Fibroblast of the conjunctiva (primary cell): ENCODE data around the gene CARD9.

Source experiments
- DNase-seq: peaks from one replicate; pipeline ENCODE4 v3.0.0-alpha.2; 2010; ENCODE audit warnings: low read depth

Gene CARD9

GRCh38 chr9:136335296-136336155, 37.9 kb downstream of the CARD9 start:
- DNase-seq, result no peak

- DNase-seq, result no peak
Measured at GRCh38 chr9:136334541-136334940, 38.9 kb downstream of the CARD9 start.

GRCh38 chr9:136333486-136333885, 40.0 kb downstream of the CARD9 start:
- no peak for DNase-seq

GRCh38 chr9:136333045-136333444, 40.4 kb downstream of the CARD9 start:
- no peak for DNase-seq

GRCh38 chr9:136332482-136332983, 40.9 kb downstream of the CARD9 start:
- DNase-seq, result no peak

GRCh38 chr9:136331556-136332481, 41.6 kb downstream of the CARD9 start:
- no peak for DNase-seq

GRCh38 chr9:136331030-136331429, 42.4 kb downstream of the CARD9 start:
- DNase-seq, result no peak

GRCh38 chr9:136330406-136330990, 43.0 kb downstream of the CARD9 start:
- no peak for DNase-seq

- no peak for DNase-seq
Measured at GRCh38 chr9:136329636-136330405, 43.6 kb downstream of the CARD9 start.

GRCh38 chr9:136329211-136329627, 44.2 kb downstream of the CARD9 start:
- DNase-seq, result no peak

GRCh38 chr9:136328622-136329041, 44.8 kb downstream of the CARD9 start:
- DNase-seq, result peak; percentile 45

- DNase-seq, result no peak
Measured at GRCh38 chr9:136328011-136328621, 45.4 kb downstream of the CARD9 start.

- no peak for DNase-seq
Measured at GRCh38 chr9:136327304-136327974, 46.0 kb downstream of the CARD9 start, which contains the start of gene GPSM1. TSS of gene GPSM1 (plus strand) at chr9:136327539. CDS start at chr9:136327696, 157 bp downstream.

- no peak for DNase-seq
Measured at GRCh38 chr9:136326761-136327303, 46.6 kb downstream of the CARD9 start.

GRCh38 chr9:136326061-136326760, 47.3 kb downstream of the CARD9 start:
- DNase-seq, result peak; percentile 86

GRCh38 chr9:136325358-136325757, 48.1 kb downstream of the CARD9 start:
- DNase-seq, result no peak

GRCh38 chr9:136324501-136325300, 48.8 kb downstream of the CARD9 start:
- DNase-seq, result no peak

- DNase-seq, result no peak
Measured at GRCh38 chr9:136323371-136323789, 50.1 kb downstream of the CARD9 start.
